Measurements from ENCODE around the gene FOLR2. TPM values are rescaled to one million over a fixed set of nuclear protein-coding genes. Genes with fewer than 3 reads are reported as not detected.

FOLR2 gene
- total and polyA plus RNA-seq, 2 donors (not counting 1 experiment from before 2014, with no cell fraction given) = 1.5 to 4.7 TPM

- DNase-seq (no peak), ATAC-seq (ENCODE audit: low read depth) (no peak)
- 31% methylated on average over 52 of the region's 58 CpGs for WGBS (ENCODE audit: insufficient coverage)
- Histone ChIP-seq H3K9me3 (ENCODE audit: control extremely low read depth in 1 of 3, control insufficient read depth in 2 of 3, insufficient read depth in 1 of 3, low read length in 2 of 3) (peaks cover 0 to 25% (median 0%) of the 10 kb centered on the region in 3 donors), H3K9ac (ENCODE audit: low read length) (no peak overlapping the region), H3K36me3 (replicated peaks in 1 of 2; ENCODE audit: control extremely low read depth in 1 of 2, control insufficient read depth in 1 of 2, extremely low read depth in 1 of 2, insufficient read depth in 2 of 2, low read length in 1 of 2) (peaks cover 0 to 2% of the 10 kb centered on the region in 2 experiments), H3K27me3 (replicated peaks in 1 of 4; ENCODE audit: control extremely low read depth in 1 of 4, control insufficient read depth in 3 of 4, insufficient read depth in 4 of 4, low read length in 3 of 4) (peaks cover 0 to 75% (median 44%) of the 10 kb centered on the region in 4 experiments), H3K79me2 (ENCODE audit: control insufficient read depth, insufficient read depth, low read length) (no peaks in the 10 kb centered on the region), H4K20me1 (ENCODE audit: control insufficient read depth, insufficient read depth, low read length, poor library complexity, severe bottlenecking) (peaks cover 5% of the 10 kb centered on the region), H2AFZ (ENCODE audit: insufficient read depth, low read depth, low read length, poor library complexity, severe bottlenecking) (no peak overlapping the region), H3K27ac (ENCODE audit: low read length in 2 of 2) (no peak overlapping the region), H3K4me1 (ENCODE audit: control insufficient read depth in 2 of 2, insufficient read depth in 2 of 2, low read length in 2 of 2) (peaks cover 22 to 40% of the 10 kb centered on the region in 2 donors), H3K4me2 (replicated peaks; ENCODE audit: low read depth, low read length, poor library complexity, severe bottlenecking) (peak overlapping the region; percentile 47), H3K4me3 (ENCODE audit: control extremely low read depth in 1 of 5, extremely low read depth in 1 of 5, insufficient read depth in 1 of 5, low read depth in 2 of 5, low read length in 4 of 5) (no peak overlapping the region)
- POLR2A ChIA-PET = no interaction called here
- H3K27me3 Mint-ChIP-seq = peaks cover 41% of the 10 kb centered on the region
- H3K4me1 Mint-ChIP-seq = peaks cover 30% of the 10 kb centered on the region
- CTCF ChIA-PET = interaction anchor here (0.8 kb wide), 1 partner anchor 21 kb away, joined by 3 read pairs; no protein-coding TSS in a partner anchor
- H3K9me3 Mint-ChIP-seq (ENCODE audit: insufficient read depth) = no peaks in the 10 kb centered on the region
- intact Hi-C loops (cut with micrococcal nuclease) = no loop called here
- peak overlapping the region; percentile 65 for H3K4me3 Mint-ChIP-seq
- H3K27ac Mint-ChIP-seq = no peak overlapping the region
- TF ChIP-seq EZH2 (IDR thresholded peaks at IDR 0.05; ENCODE audit: borderline replicate concordance, insufficient read depth, low read depth, low read length, poor library complexity, severe bottlenecking) = peak; percentile 81
- no peak for TF ChIP-seq CTCF (IDR thresholded peaks at IDR 0.05)
These were observed 26.8 kb downstream of the FOLR2 start for GRCh38 chr11:72243173-72244059.

- peak within 1 kb of the TSS in 1 of 5 experiments; percentile 14 for H3K4me3 ChIP-seq (ENCODE audit: control extremely low read depth in 1 of 5, extremely low read depth in 1 of 5, insufficient read depth in 1 of 5, low read depth in 2 of 5, low read length in 4 of 5)
- peaks cover 0 to 25% (median 0%) of the 10 kb centered on the region in 3 donors for H3K9me3 ChIP-seq (ENCODE audit: control extremely low read depth in 1 of 3, control insufficient read depth in 2 of 3, insufficient read depth in 1 of 3, low read length in 2 of 3)
- ChIA-PET POLR2A (no interaction called here), CTCF (no interaction called here)
- DNase-seq (no peak), ATAC-seq (ENCODE audit: low read depth) (no peak)
- H2AFZ ChIP-seq (ENCODE audit: insufficient read depth, low read depth, low read length, poor library complexity, severe bottlenecking) = no peak within 1 kb of the TSS
- H3K9me3 Mint-ChIP-seq (ENCODE audit: insufficient read depth) = no peaks in the 10 kb centered on the region
- no peaks in the 10 kb centered on the region for H3K36me3 ChIP-seq (replicated peaks in 1 of 2; ENCODE audit: control extremely low read depth in 1 of 2, control insufficient read depth in 1 of 2, extremely low read depth in 1 of 2, insufficient read depth in 2 of 2, low read length in 1 of 2)
- no peak within 1 kb of the TSS for H3K27ac Mint-ChIP-seq
- no peak within 1 kb of the TSS for H3K9ac ChIP-seq (ENCODE audit: low read length)
- no peak within 1 kb of the TSS for H3K27ac ChIP-seq (ENCODE audit: low read length in 2 of 2)
- no peaks in the 10 kb centered on the region for H3K79me2 ChIP-seq (ENCODE audit: control insufficient read depth, insufficient read depth, low read length)
- H4K20me1 ChIP-seq (ENCODE audit: control insufficient read depth, insufficient read depth, low read length, poor library complexity, severe bottlenecking) = no peaks in the 10 kb centered on the region
- peak within 1 kb of the TSS; percentile 47 for H3K4me2 ChIP-seq (replicated peaks; ENCODE audit: low read depth, low read length, poor library complexity, severe bottlenecking)
- H3K4me3 Mint-ChIP-seq = peak within 1 kb of the TSS; percentile 65
- WGBS (ENCODE audit: insufficient coverage) = 12% methylated on average over 37 of the region's 37 CpGs
- peaks cover 44% of the 10 kb centered on the region for H3K27me3 Mint-ChIP-seq
- TF ChIP-seq EZH2 (IDR thresholded peaks at IDR 0.05; ENCODE audit: borderline replicate concordance, insufficient read depth, low read depth, low read length, poor library complexity, severe bottlenecking) (no peak), CTCF (IDR thresholded peaks at IDR 0.05) (no peak)
- peaks cover 29% of the 10 kb centered on the region for H3K4me1 Mint-ChIP-seq
- intact Hi-C loops (cut with micrococcal nuclease) = no loop called here
- H3K4me1 ChIP-seq (ENCODE audit: control insufficient read depth in 2 of 2, insufficient read depth in 2 of 2, low read length in 2 of 2) = peaks cover 22 to 40% of the 10 kb centered on the region in 2 donors
- peaks cover 0 to 75% (median 45%) of the 10 kb centered on the region in 4 experiments for H3K27me3 ChIP-seq (replicated peaks in 1 of 4; ENCODE audit: control extremely low read depth in 1 of 4, control insufficient read depth in 3 of 4, insufficient read depth in 4 of 4, low read length in 3 of 4)
These were observed 27.4 kb downstream of the FOLR2 start, which contains the start of gene PHOX2A for GRCh38 chr11:72244060-72244360. TSS of gene PHOX2A (minus strand) at chr11:72244176. CDS start at chr11:72244004, 172 bp downstream.
